ENCODE results near the gene TRIM66.

DNA sequence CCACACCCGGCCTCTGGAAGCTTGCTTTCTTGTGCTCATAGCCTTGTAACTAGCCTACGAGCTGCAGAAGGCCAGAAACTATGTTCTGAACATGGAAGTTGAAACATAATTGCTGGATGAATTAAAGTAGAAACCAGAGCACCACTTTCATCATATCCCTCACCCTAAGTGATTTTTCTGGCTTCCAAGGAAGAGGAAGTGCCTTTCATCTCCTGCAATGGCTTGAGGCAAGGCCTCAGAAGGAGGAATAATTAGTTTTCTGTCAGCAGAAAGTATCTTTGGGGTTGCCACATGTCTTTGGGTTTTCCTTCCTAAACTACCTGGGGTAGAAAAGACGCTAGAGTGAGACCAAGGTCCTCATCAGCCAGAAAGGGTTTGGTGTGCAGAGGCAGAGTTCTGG, 14.6 kb upstream of the TRIM66 start:
- TF ChIP-seq, protein P1, sequence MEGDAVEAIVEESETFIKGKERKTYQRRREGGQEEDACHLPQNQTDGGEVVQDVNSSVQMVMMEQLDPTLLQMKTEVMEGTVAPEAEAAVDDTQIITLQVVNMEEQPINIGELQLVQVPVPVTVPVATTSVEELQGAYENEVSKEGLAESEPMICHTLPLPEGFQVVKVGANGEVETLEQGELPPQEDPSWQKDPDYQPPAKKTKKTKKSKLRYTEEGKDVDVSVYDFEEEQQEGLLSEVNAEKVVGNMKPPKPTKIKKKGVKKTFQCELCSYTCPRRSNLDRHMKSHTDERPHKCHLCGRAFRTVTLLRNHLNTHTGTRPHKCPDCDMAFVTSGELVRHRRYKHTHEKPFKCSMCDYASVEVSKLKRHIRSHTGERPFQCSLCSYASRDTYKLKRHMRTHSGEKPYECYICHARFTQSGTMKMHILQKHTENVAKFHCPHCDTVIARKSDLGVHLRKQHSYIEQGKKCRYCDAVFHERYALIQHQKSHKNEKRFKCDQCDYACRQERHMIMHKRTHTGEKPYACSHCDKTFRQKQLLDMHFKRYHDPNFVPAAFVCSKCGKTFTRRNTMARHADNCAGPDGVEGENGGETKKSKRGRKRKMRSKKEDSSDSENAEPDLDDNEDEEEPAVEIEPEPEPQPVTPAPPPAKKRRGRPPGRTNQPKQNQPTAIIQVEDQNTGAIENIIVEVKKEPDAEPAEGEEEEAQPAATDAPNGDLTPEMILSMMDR (IDR thresholded peaks at IDR 0.05) = no peak
- TF ChIP-seq POLR2A (IDR thresholded peaks at IDR 0.05) = no peak
- no peak for TF ChIP-seq POLR2AphosphoS5 (IDR thresholded peaks at IDR 0.05)
